ENCODE data around the gene FAM162A. TPM values are rescaled to one million over a fixed set of nuclear protein-coding genes. Genes with fewer than 3 reads are reported as not detected.

Gene FAM162A
- polyA plus RNA-seq, 1 donor from 2014 or later: 16.2 TPM

GRCh38 chr3:122389892-122390291 is 5.9 kb downstream of the FAM162A start:
- Histone ChIP-seq H3F3A (ENCODE audit: insufficient read depth, low read length, poor library complexity, severe bottlenecking) (no peaks in the 10 kb centered on the region), H4K20me1 (ENCODE audit: insufficient read depth) (no peaks in the 10 kb centered on the region), H3K4me2 (ENCODE audit: low read length) (no peak overlapping the region), H3K79me2 (replicated peaks; ENCODE audit: insufficient read depth, low read length) (no peaks in the 10 kb centered on the region), H3K9ac (ENCODE audit: low read length) (no peak overlapping the region), H3K27ac (ENCODE audit: low read length) (no peak overlapping the region), H3K27me3 (ENCODE audit: insufficient read depth, low read depth, low read length) (no peaks in the 10 kb centered on the region), H3K9me3 (ENCODE audit: low read length) (no peaks in the 10 kb centered on the region), H2AFZ (ENCODE audit: low read depth, low read length) (no peak overlapping the region), H3K4me3 (ENCODE audit: low read length) (no peak overlapping the region), H3K36me3 (ENCODE audit: insufficient read depth, low read length) (no peaks in the 10 kb centered on the region), H3K9me2 (ENCODE audit: insufficient read depth, low read length) (no peaks in the 10 kb centered on the region)
- TF ChIP-seq SMC3 (conservative IDR thresholded peaks at IDR 0.05; ENCODE audit: poor library complexity): no peak
- no peak for TF ChIP-seq EZH2 (IDR thresholded peaks at IDR 0.05; ENCODE audit: borderline replicate concordance, insufficient read depth, low read length, poor library complexity, severe bottlenecking)
- no peak for TF ChIP-seq POLR2AphosphoS5 (IDR thresholded peaks at IDR 0.05)
- TF ChIP-seq RAD21 (conservative IDR thresholded peaks at IDR 0.05): no peak
- no peak for TF ChIP-seq EP300 (conservative IDR thresholded peaks at IDR 0.05; ENCODE audit: poor library complexity, severe bottlenecking)
- no peak for TF ChIP-seq MXI1 (conservative IDR thresholded peaks at IDR 0.05; ENCODE audit: poor library complexity, severe bottlenecking)
- no peak for TF ChIP-seq TAF1 (IDR thresholded peaks at IDR 0.05; ENCODE audit: low read depth)
- no peak for TF ChIP-seq CTCF (IDR thresholded peaks at IDR 0.05; ENCODE audit: poor library complexity, severe bottlenecking)

DNA sequence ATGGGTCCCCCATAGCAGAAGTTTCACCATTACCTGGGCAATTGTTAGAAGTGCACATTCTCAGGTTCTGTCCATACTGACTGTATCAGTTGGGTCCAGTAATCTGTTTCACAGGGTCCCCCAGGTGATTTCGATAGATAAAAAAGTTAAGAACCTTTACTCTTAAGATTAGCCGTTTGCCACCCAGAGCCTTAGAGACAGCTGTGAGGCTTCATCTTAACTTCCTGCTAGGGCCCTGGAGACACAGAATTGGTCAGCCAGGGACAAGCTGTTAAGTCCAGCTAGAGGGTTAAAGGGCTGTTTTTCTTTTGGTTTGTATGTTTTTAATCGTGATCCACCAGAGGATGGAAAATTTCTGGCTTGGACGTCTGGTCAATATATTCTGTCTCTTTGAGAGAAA is 6.7 kb downstream of the FAM162A start:
- Histone ChIP-seq H3K9me2 (ENCODE audit: insufficient read depth, low read length) (no peaks in the 10 kb centered on the region), H3F3A (ENCODE audit: insufficient read depth, low read length, poor library complexity, severe bottlenecking) (no peaks in the 10 kb centered on the region), H3K4me2 (ENCODE audit: low read length) (no peak overlapping the region), H3K27me3 (ENCODE audit: insufficient read depth, low read depth, low read length) (no peaks in the 10 kb centered on the region), H3K9me3 (ENCODE audit: low read length) (no peaks in the 10 kb centered on the region), H3K4me3 (ENCODE audit: low read length) (no peak overlapping the region), H3K9ac (ENCODE audit: low read length) (no peak overlapping the region), H4K20me1 (ENCODE audit: insufficient read depth) (no peaks in the 10 kb centered on the region), H2AFZ (ENCODE audit: low read depth, low read length) (no peak overlapping the region), H3K79me2 (replicated peaks; ENCODE audit: insufficient read depth, low read length) (no peaks in the 10 kb centered on the region), H3K27ac (ENCODE audit: low read length) (no peak overlapping the region), H3K36me3 (ENCODE audit: insufficient read depth, low read length) (no peaks in the 10 kb centered on the region)
- no peak for TF ChIP-seq EZH2 (IDR thresholded peaks at IDR 0.05; ENCODE audit: borderline replicate concordance, insufficient read depth, low read length, poor library complexity, severe bottlenecking)
- TF ChIP-seq, protein P1, sequence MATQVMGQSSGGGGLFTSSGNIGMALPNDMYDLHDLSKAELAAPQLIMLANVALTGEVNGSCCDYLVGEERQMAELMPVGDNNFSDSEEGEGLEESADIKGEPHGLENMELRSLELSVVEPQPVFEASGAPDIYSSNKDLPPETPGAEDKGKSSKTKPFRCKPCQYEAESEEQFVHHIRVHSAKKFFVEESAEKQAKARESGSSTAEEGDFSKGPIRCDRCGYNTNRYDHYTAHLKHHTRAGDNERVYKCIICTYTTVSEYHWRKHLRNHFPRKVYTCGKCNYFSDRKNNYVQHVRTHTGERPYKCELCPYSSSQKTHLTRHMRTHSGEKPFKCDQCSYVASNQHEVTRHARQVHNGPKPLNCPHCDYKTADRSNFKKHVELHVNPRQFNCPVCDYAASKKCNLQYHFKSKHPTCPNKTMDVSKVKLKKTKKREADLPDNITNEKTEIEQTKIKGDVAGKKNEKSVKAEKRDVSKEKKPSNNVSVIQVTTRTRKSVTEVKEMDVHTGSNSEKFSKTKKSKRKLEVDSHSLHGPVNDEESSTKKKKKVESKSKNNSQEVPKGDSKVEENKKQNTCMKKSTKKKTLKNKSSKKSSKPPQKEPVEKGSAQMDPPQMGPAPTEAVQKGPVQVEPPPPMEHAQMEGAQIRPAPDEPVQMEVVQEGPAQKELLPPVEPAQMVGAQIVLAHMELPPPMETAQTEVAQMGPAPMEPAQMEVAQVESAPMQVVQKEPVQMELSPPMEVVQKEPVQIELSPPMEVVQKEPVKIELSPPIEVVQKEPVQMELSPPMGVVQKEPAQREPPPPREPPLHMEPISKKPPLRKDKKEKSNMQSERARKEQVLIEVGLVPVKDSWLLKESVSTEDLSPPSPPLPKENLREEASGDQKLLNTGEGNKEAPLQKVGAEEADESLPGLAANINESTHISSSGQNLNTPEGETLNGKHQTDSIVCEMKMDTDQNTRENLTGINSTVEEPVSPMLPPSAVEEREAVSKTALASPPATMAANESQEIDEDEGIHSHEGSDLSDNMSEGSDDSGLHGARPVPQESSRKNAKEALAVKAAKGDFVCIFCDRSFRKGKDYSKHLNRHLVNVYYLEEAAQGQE (IDR thresholded peaks at IDR 0.05; ENCODE audit: borderline replicate concordance): no peak

All from neural cell (in vitro differentiated cells).